ENCODE measurements around the gene SPTBN4.
A peak's percentile ranks its signal among the peaks of the same experiment; 100 is the strongest.
"Not testable (repeated sequence)": the region's sequence is repeated elsewhere in the genome, so short reads cannot be mapped to it uniquely, and the experiment has no call there.

Gene SPTBN4

DNA sequence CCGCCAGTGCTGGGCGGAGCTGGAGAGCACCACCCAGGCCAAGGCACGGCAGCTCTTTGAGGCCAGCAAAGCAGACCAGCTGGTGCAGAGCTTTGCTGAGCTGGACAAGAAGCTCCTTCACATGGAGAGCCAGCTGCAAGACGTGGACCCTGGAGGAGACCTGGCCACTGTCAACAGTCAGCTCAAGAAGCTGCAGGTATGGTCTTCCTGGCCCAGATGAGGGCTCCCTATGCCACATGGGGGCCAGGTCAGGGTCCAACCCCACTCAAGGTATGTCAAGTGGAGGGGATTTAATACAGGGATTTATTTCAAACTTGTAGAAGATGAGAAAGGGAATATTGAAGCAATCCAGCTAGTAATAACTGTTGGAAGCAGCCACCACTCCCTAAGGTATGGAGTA is 67.3 kb downstream of the SPTBN4 start:
- DNase-seq: no peak

DNA sequence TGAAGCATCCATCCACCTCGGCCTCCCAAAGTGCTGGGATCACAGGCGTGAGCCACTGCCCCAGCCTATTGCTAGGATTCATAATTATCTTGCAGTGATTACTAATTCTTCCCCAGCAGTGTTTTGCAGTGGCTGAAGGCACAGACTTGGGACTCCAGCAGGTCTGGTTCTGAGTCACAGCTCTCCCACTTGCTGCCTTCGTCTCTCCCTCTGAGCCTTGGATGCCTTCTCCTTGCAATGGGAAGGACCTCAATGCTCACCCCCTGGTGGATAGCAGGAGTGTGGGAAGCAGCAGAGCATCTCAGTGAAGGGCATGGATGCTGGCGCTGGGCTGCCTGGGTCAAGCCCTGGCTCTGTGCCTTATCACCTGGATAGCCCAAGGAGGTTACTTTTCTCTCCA is 72.3 kb downstream of the SPTBN4 start:
- no peak for DNase-seq

GRCh38 chr19:40542202-40542859 is 75.5 kb downstream of the SPTBN4 start:
- DNase-seq: no peak

GRCh38 chr19:40543029-40543597 is 76.3 kb downstream of the SPTBN4 start:
- no peak for DNase-seq

- DNase-seq: not testable (repeated sequence)
Measured at GRCh38 chr19:40546153-40546841, 79.5 kb downstream of the SPTBN4 start.

- not testable (repeated sequence) for DNase-seq
Measured at GRCh38 chr19:40547190-40547589, 80.4 kb downstream of the SPTBN4 start.

- DNase-seq: no peak
Measured at GRCh38 chr19:40547836-40548235, 81.0 kb downstream of the SPTBN4 start.

DNA sequence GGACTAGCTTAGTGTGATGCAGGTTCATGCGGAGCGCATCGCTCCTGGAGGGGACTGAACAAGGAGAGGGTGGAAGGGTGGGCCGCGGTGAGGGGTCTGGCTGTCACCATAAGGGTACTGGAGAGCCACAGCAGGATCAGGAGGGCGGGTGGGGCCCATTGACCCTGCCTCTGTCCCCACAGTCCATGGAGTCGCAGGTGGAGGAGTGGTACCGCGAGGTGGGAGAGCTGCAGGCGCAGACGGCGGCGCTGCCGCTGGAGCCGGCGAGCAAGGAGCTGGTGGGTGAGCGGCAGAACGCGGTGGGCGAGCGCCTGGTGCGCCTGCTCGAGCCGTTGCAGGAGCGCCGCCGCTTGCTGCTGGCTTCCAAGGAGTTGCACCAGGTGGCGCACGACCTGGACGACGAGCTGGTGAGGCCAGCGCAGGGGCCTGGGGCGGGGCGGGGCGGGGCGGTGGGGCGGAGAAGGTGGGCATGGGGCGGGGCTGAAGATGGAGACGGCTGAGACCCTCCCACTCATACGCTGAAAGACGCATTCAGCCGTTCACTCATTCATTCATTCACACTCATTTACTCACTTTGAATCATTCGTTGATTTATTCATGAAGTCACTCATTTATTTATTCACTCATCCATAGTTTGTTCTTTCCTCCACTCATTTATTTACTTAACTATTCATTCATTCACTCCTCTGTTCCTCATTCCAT is 82.4 kb downstream of the SPTBN4 start:
- DNase-seq: peak; percentile 76

DNA sequence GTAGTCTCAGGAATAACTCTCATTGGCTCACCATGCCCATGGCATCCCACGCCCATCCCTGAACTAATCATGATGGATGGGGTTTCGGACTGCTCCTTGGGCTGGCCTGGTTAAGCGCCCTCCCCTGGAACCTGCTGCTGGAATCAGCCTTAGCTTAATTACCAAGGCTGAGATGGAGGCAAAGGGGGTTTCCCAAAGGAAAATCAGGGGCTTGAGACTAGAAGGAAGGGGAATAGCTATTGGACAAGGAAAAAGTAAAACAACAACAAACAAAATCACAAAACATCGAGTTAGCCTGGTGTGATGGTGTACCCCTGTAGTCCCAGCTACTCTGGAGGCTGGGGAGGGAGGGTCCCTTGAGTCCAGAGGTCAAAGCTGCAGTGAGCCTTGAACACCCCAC is 84.2 kb downstream of the SPTBN4 start:
- no peak for DNase-seq

- no peak for DNase-seq
Measured at GRCh38 chr19:40552848-40553247, 86.0 kb downstream of the SPTBN4 start.

GRCh38 chr19:40553885-40554857 is 87.4 kb downstream of the SPTBN4 start:
- DNase-seq: no peak

DNA sequence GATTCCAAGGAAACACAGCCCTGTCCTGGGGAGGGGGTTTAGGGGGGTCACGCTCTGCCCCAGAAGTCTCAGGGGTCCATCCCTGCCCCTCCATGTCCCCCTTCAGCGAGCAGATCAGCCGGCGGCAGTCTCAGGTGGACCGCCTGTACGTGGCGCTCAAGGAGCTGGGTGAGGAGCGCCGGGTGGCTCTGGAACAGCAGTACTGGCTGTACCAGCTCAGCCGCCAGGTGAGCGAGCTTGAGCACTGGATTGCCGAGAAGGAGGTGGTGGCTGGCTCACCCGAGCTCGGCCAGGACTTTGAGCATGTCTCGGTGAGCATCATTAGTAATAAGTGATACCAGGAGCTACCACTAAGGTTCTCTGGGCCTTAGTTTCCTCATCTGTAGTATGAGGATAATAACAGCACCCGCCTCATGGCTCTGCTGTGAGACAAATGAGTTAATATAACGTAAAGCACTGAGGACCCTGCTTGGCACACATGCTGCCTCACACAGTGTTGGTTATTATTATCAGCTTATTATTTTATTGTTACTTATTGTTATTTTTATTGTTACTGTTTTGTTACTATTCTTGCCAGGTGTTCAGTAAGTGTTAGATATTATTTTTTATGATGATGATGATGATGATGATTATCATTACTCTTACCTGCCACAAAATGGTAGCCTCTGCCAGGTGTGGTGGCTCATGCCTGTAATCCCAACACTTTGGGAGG is 89.3 kb downstream of the SPTBN4 start:
- DNase-seq: no peak

DNA sequence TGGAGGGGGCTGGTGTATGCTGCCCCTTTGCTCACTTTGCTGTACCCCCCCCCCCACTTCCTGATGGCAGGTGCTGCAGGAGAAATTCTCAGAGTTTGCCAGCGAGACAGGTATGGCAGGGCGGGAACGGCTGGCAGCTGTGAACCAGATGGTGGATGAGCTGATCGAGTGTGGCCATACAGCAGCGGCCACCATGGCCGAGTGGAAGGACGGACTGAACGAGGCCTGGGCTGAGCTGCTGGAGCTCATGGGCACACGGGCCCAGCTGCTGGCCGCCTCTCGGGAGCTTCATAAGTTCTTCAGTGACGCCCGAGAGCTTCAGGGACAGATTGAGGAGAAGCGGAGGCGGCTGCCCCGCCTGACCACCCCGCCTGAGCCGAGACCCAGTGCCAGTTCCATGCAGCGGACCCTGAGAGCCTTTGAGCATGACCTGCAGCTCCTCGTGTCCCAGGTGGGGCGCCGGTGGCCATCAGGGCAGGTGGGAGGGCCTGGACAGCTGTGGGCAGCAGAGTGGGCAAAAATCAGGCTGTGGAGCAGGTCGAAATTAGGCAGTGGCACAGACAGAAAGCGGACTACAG is 90.2 kb downstream of the SPTBN4 start:
- DNase-seq: no peak

- no peak for DNase-seq
Measured at GRCh38 chr19:40559394-40559793, 92.6 kb downstream of the SPTBN4 start.

- no peak for DNase-seq
Measured at GRCh38 chr19:40560092-40560507, 93.3 kb downstream of the SPTBN4 start.

- DNase-seq: no peak
Measured at GRCh38 chr19:40561947-40562346, 95.1 kb downstream of the SPTBN4 start.

DNA sequence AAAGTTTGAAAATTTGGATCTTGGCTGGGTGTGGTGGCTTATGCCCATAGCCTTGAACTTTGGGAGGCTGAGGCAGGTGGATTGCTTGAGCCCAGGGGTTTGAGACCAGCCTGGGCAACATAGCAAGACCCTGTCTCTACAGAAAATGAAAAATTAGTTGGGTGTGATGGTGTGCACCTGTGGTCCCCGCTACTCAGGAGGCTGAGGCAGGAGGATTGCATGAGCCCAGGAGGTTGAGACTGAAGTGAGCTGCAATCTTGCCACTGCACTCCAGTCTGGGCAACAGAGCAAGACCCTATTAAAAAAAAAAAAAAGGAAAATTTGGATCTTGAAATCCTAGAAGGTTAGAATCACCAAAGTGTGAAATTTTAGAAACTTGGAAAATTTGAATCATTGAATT is 97.7 kb downstream of the SPTBN4 start:
- DNase-seq: not testable (repeated sequence)

DNA sequence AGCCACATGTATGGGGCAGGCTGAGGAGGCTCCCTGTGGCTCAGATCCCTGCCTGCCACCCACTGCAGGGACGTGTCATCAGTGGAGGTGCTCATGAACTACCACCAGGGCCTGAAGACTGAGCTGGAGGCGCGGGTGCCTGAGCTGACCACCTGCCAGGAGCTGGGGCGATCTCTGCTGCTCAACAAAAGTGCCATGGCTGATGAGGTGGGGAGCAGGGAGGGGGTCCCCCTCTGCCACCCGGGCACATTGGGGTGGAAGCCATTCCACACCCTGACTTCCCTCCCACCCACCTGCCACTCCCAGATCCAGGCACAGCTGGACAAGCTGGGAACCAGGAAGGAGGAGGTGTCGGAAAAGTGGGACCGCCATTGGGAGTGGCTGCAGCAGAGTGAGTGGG is 98.6 kb downstream of the SPTBN4 start:
- DNase-seq: no peak

DNA sequence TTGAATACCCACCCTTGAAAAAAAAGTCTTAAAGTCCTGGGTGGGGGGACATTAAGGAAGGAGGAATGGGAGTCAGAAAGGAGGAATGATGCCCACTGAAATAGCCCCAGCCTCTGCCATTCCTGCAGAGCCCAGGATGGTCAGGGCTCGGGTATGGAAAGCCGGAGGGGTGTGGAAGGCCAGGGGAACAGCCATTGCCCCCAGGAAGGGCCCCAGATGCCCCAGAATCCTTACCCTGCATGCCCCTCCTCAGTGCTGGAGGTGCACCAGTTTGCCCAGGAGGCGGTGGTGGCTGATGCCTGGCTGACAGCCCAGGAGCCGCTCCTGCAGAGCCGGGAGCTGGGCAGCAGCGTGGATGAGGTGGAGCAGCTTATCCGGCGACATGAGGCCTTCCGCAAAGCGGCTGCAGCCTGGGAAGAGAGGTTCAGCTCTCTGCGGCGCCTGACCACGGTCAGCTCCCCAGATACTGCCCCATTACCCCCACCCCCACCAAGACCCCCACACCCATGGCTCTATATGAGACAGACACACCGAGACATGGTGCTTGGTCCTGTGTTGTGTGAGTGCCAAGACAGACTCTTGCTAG is 99.2 kb downstream of the SPTBN4 start:
- no peak for DNase-seq

DNA sequence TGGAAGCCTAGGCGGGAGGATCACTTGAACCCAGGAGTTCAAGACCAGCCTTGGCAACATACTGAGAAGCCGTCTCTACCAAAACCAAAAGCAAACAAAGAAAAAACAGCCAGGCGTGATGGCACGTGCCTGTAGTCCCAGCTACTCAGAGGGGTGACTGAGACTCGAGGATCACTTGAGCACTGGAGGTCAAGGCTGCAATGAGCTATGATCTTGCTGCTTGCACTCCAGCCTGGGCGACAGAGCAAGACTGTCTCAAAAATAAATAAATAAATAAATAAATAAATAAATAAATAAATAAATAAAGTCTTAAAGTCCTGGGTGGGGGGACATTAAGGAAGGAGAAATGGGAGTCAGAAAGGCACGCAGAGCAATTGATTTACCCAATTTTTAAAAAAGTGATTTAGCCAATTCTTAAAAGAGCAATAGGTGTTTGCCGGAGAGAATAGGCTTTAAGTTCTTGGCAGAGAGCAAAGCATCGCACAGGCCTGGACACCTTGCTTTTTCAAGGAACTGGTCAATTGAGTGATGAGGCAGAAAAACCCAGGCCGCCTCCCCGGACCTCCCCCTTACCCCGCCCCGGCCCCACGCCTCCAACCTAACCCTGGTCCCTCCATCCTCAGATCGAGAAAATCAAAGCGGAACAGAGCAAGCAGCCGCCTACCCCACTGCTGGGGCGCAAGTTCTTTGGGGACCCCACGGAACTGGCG is 100.4 kb downstream of the SPTBN4 start:
- no peak for DNase-seq

All from hematopoietic multipotent progenitor cell treated with erythropoietin and hydrocortisone succinate and interleukin-3 and kit ligand, for 6 days (in vitro differentiated cells).